HG03097 (cell line): ENCODE measurements around the gene SMARCA4.
"Not testable (repeated sequence)": the region's sequence is repeated elsewhere in the genome, so short reads cannot be mapped to it uniquely, and the experiment has no call there.

ENCODE experiments used
- ATAC-seq: cut with Tn5 transposase; IDR thresholded peaks from one replicate; pipeline ENCODE4 v1.9.1; 2021; ENCODE audit not compliant: unreplicated experiment, low FRiP score

SMARCA4 gene

GRCh38 chr19:11058246-11059030 lies 97.6 kb downstream of the SMARCA4 start:
- ATAC-seq: no peak

GRCh38 chr19:11059511-11060358 lies 98.9 kb downstream of the SMARCA4 start:
- no peak for ATAC-seq

- no peak for ATAC-seq
Measured at GRCh38 chr19:11061952-11062351, 101.1 kb downstream of the SMARCA4 start.

- no peak for ATAC-seq
Measured at GRCh38 chr19:11063434-11063833, 102.6 kb downstream of the SMARCA4 start.

GRCh38 chr19:11064831-11065303 lies 104.0 kb downstream of the SMARCA4 start:
- ATAC-seq: no peak

GRCh38 chr19:11066326-11066725 lies 105.5 kb downstream of the SMARCA4 start:
- no peak for ATAC-seq

- no peak for ATAC-seq
Measured at GRCh38 chr19:11067356-11068113, 106.7 kb downstream of the SMARCA4 start.

- no peak for ATAC-seq
Measured at GRCh38 chr19:11069561-11069960, 108.7 kb downstream of the SMARCA4 start.

- no peak for ATAC-seq
Measured at GRCh38 chr19:11070123-11070522, 109.3 kb downstream of the SMARCA4 start.

GRCh38 chr19:11073568-11073967 lies 112.7 kb downstream of the SMARCA4 start:
- ATAC-seq: no peak

- ATAC-seq: not testable (repeated sequence)
Measured at GRCh38 chr19:11076792-11077191, 116.0 kb downstream of the SMARCA4 start.

- ATAC-seq: no peak
Measured at GRCh38 chr19:11078893-11079292, 118.1 kb downstream of the SMARCA4 start.

- ATAC-seq: no peak
Measured at GRCh38 chr19:11079999-11080398, 119.2 kb downstream of the SMARCA4 start.

- ATAC-seq: no peak
Measured at GRCh38 chr19:11087870-11088505, 127.2 kb downstream of the SMARCA4 start.

- no peak for ATAC-seq
Measured at GRCh38 chr19:11088506-11089253, 127.8 kb downstream of the SMARCA4 start.

GRCh38 chr19:11089254-11090013 lies 128.6 kb downstream of the SMARCA4 start, which contains the start of gene LDLR:
TSS of gene LDLR (plus strand) at chr19:11089463. CDS start at chr19:11089549, 86 bp downstream.
- ATAC-seq: no peak

- not testable (repeated sequence) for ATAC-seq
Measured at GRCh38 chr19:11090014-11090263, 129.1 kb downstream of the SMARCA4 start.

GRCh38 chr19:11090264-11090996 lies 129.6 kb downstream of the SMARCA4 start:
- ATAC-seq: peak; percentile 55
